GM18519 (cell line): Measurements from ENCODE around the gene WNT11.

Experiments
- ATAC-seq: cut with Tn5 transposase; IDR thresholded peaks from one replicate; pipeline ENCODE4 v1.9.1; 2021; ENCODE audit warnings: mild to moderate bottlenecking, moderate library complexity; ENCODE audit not compliant: unreplicated experiment, low FRiP score

Gene WNT11

GRCh38 chr11:76184551-76184993 lies 21.7 kb downstream of the WNT11 start:
- no peak for ATAC-seq

- no peak for ATAC-seq
Observed at GRCh38 chr11:76181371-76181770, 24.9 kb downstream of the WNT11 start.

GRCh38 chr11:76179147-76179546 lies 27.2 kb downstream of the WNT11 start:
- no peak for ATAC-seq

GRCh38 chr11:76177250-76177686 lies 29.0 kb downstream of the WNT11 start:
- ATAC-seq: no peak

- ATAC-seq: no peak
Observed at GRCh38 chr11:76176463-76176862, 29.8 kb downstream of the WNT11 start.

- ATAC-seq: no peak
Observed at GRCh38 chr11:76175783-76176182, 30.5 kb downstream of the WNT11 start.

GRCh38 chr11:76174330-76174729 lies 32.0 kb downstream of the WNT11 start:
- ATAC-seq: no peak

GRCh38 chr11:76173663-76174062 lies 32.6 kb downstream of the WNT11 start:
- no peak for ATAC-seq

GRCh38 chr11:76172583-76172982 lies 33.7 kb downstream of the WNT11 start:
- ATAC-seq: no peak

GRCh38 chr11:76170468-76170867 lies 35.8 kb downstream of the WNT11 start:
- ATAC-seq: no peak

- ATAC-seq: no peak
Observed at GRCh38 chr11:76169473-76169896, 36.8 kb downstream of the WNT11 start.

- no peak for ATAC-seq
Observed at GRCh38 chr11:76167590-76167989, 38.7 kb downstream of the WNT11 start.

- no peak for ATAC-seq
Observed at GRCh38 chr11:76166314-76166713, 40.0 kb downstream of the WNT11 start.

- ATAC-seq: no peak
Observed at GRCh38 chr11:76164861-76165751, 41.2 kb downstream of the WNT11 start.

GRCh38 chr11:76164081-76164480 lies 42.2 kb downstream of the WNT11 start:
- no peak for ATAC-seq

GRCh38 chr11:76163289-76163880 lies 42.9 kb downstream of the WNT11 start:
- no peak for ATAC-seq

GRCh38 chr11:76162336-76163288 lies 43.7 kb downstream of the WNT11 start:
- ATAC-seq: no peak

GRCh38 chr11:76161261-76161961 lies 44.9 kb downstream of the WNT11 start:
- ATAC-seq: no peak

GRCh38 chr11:76160856-76161255 lies 45.4 kb downstream of the WNT11 start:
- ATAC-seq: no peak
